Measurements from ENCODE around the gene SUMF1. TPM values are rescaled to one million over a fixed set of nuclear protein-coding genes. Genes with fewer than 3 reads are reported as not detected.
"Not testable (repeated sequence)": the region's sequence is repeated elsewhere in the genome, so short reads cannot be mapped to it uniquely, and the experiment has no call there.

SUMF1 gene
- total RNA-seq, 2 experiments from 2014 or later: 5.1 to 5.6 TPM

GRCh38 chr3:4341336-4341675, 125.8 kb downstream of the SUMF1 start:
- H3K4me3 Mint-ChIP-seq: no peak overlapping the region
- intact Hi-C loops (cut with micrococcal nuclease): no loop called here
- no peaks in the 10 kb centered on the region for H3K36me3 Mint-ChIP-seq
- CTCF ChIA-PET: interaction anchor here (1.9 to 3.9 kb wide), 3 partner anchors 10 to 292 kb away, joined by 4 to 14 read pairs (median 12); partner anchors contain the start of gene ITPR1
- H3K9me3 Mint-ChIP-seq: no peaks in the 10 kb centered on the region
- DNase-seq: no peak
- POLR2A ChIA-PET: no interaction called here
- H3K27ac Mint-ChIP-seq: no peak overlapping the region
- H3K27me3 Mint-ChIP-seq: no peaks in the 10 kb centered on the region
- H3K4me1 Mint-ChIP-seq (ENCODE audit: low read depth): no peaks in the 10 kb centered on the region

GRCh38 chr3:4340411-4341335, 126.4 kb downstream of the SUMF1 start:
- H3K27me3 Mint-ChIP-seq: no peaks in the 10 kb centered on the region
- CTCF ChIA-PET: interaction anchor here (1.9 to 3.9 kb wide), 3 partner anchors 10 to 293 kb away, joined by 4 to 14 read pairs (median 12); partner anchors contain the start of gene ITPR1
- POLR2A ChIA-PET: no interaction called here
- no peak for DNase-seq
- H3K36me3 Mint-ChIP-seq: no peaks in the 10 kb centered on the region
- intact Hi-C loops (cut with micrococcal nuclease): no loop called here
- H3K4me3 Mint-ChIP-seq: no peak overlapping the region
- H3K9me3 Mint-ChIP-seq: no peaks in the 10 kb centered on the region
- no peaks in the 10 kb centered on the region for H3K4me1 Mint-ChIP-seq (ENCODE audit: low read depth)
- H3K27ac Mint-ChIP-seq: no peak overlapping the region

DNA sequence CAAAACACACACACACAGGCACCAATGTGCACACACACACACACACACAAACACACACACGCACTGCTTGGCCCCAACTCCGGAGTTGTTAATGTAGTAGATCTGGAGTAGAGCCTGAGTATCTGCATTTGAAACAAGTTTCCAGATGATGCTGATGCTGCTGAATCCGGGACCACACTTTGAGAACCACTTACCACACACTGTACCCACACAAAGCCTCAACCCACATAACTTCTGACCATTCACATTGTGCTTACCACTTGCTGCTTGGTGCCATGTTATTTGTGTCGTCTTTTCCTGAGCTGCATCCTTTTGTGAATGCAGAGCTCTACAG, 127.0 kb downstream of the SUMF1 start:
- Mint-ChIP-seq H3K36me3 (no peaks in the 10 kb centered on the region), H3K27me3 (no peaks in the 10 kb centered on the region), H3K4me3 (no peak overlapping the region), H3K9me3 (no peaks in the 10 kb centered on the region), H3K4me1 (ENCODE audit: low read depth) (no peaks in the 10 kb centered on the region), H3K27ac (no peak overlapping the region)
- CTCF ChIA-PET: interaction anchor here (2.1 to 3.9 kb wide), 2 partner anchors 11 to 293 kb away, joined by 12 to 14 read pairs; no protein-coding TSS in a partner anchor
- DNase-seq: no peak
- POLR2A ChIA-PET: no interaction called here
- intact Hi-C loops (cut with micrococcal nuclease): no loop called here

GRCh38 chr3:4338751-4339150, 128.3 kb downstream of the SUMF1 start:
- H3K9me3 Mint-ChIP-seq: no peaks in the 10 kb centered on the region
- no peaks in the 10 kb centered on the region for H3K27me3 Mint-ChIP-seq
- CTCF ChIA-PET: no interaction called here
- intact Hi-C loops (cut with micrococcal nuclease): no loop called here
- H3K27ac Mint-ChIP-seq: no peak overlapping the region
- no peak for DNase-seq
- H3K4me3 Mint-ChIP-seq: no peak overlapping the region
- no peaks in the 10 kb centered on the region for H3K4me1 Mint-ChIP-seq (ENCODE audit: low read depth)
- POLR2A ChIA-PET: no interaction called here
- no peaks in the 10 kb centered on the region for H3K36me3 Mint-ChIP-seq

GRCh38 chr3:4336850-4337546, 130.1 kb downstream of the SUMF1 start:
- no peaks in the 10 kb centered on the region for H3K36me3 Mint-ChIP-seq
- H3K4me3 Mint-ChIP-seq: no peak overlapping the region
- H3K4me1 Mint-ChIP-seq (ENCODE audit: low read depth): no peaks in the 10 kb centered on the region
- H3K27me3 Mint-ChIP-seq: no peaks in the 10 kb centered on the region
- DNase-seq: no peak
- intact Hi-C loops (cut with micrococcal nuclease): no loop called here
- ChIA-PET CTCF (no interaction called here), POLR2A (no interaction called here)
- H3K27ac Mint-ChIP-seq: no peak overlapping the region
- no peaks in the 10 kb centered on the region for H3K9me3 Mint-ChIP-seq

DNA sequence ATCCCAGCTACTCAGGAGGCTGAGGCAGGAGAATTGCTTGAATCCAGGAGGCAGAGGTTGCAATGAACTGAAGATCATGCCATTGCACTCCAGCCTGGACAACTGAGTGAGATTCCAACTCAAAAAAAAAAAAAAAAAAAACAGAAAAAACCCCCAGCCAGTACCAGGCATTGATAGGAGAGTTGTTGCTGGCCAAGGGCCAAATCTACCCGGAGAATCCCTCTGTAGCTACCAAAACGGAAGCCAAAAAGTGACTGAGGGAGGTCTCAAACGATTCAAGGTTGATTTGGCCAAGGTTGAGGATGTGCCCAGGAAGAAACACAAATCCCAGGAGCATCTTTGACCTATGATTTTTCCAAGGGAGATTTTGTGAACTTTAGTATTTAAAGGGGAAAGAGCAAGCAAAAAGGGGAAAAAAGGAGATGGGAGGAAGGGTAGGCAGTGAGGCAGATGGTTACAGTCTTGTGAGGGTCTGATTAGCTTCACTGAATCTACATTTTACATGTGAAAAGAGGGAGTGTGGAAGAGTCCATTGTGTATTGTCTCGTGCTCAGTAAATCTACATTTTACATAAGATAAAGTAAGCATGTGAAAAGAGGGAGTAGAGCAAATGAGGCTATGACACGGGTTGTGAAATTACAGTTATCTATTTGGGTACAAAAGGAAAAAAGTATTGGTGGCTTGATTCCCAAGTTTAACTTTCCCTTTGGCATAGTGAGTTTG, 131.1 kb downstream of the SUMF1 start:
- Mint-ChIP-seq H3K4me1 (ENCODE audit: low read depth) (no peaks in the 10 kb centered on the region), H3K4me3 (no peak overlapping the region), H3K27me3 (no peaks in the 10 kb centered on the region), H3K9me3 (no peaks in the 10 kb centered on the region), H3K27ac (no peak overlapping the region), H3K36me3 (no peaks in the 10 kb centered on the region)
- DNase-seq: no peak
- ChIA-PET POLR2A (no interaction called here), CTCF (interaction anchor here (1.2 kb wide), 1 partner anchor 14 kb away, joined by 3 read pairs; no protein-coding TSS in a partner anchor)
- intact Hi-C loops (cut with micrococcal nuclease): no loop called here

GRCh38 chr3:4334548-4334947, 132.5 kb downstream of the SUMF1 start:
- H3K36me3 Mint-ChIP-seq: peaks cover 8% of the 10 kb centered on the region
- no peaks in the 10 kb centered on the region for H3K27me3 Mint-ChIP-seq
- no peaks in the 10 kb centered on the region for H3K4me1 Mint-ChIP-seq (ENCODE audit: low read depth)
- H3K27ac Mint-ChIP-seq: no peak overlapping the region
- ChIA-PET CTCF (interaction anchor here (0.7 to 2.7 kb wide), 5 partner anchors 16 to 340 kb away, joined by 3 to 9 read pairs (median 3); no protein-coding TSS in a partner anchor), POLR2A (no interaction called here)
- peaks cover 9% of the 10 kb centered on the region for H3K9me3 Mint-ChIP-seq
- H3K4me3 Mint-ChIP-seq: no peak overlapping the region
- intact Hi-C loops (cut with micrococcal nuclease): no loop called here
- no peak for DNase-seq

GRCh38 chr3:4332991-4333390, 134.1 kb downstream of the SUMF1 start:
- CTCF ChIA-PET: interaction anchor here (1.5 to 2.7 kb wide), 2 partner anchors 18 to 301 kb away, joined by 9 read pairs; no protein-coding TSS in a partner anchor
- no peaks in the 10 kb centered on the region for H3K4me1 Mint-ChIP-seq (ENCODE audit: low read depth)
- H3K9me3 Mint-ChIP-seq: peaks cover 22% of the 10 kb centered on the region
- no peak for DNase-seq
- H3K4me3 Mint-ChIP-seq: no peak overlapping the region
- POLR2A ChIA-PET: no interaction called here
- no peak overlapping the region for H3K27ac Mint-ChIP-seq
- intact Hi-C loops (cut with micrococcal nuclease): no loop called here
- H3K27me3 Mint-ChIP-seq: no peaks in the 10 kb centered on the region
- H3K36me3 Mint-ChIP-seq: peaks cover 15% of the 10 kb centered on the region

DNA sequence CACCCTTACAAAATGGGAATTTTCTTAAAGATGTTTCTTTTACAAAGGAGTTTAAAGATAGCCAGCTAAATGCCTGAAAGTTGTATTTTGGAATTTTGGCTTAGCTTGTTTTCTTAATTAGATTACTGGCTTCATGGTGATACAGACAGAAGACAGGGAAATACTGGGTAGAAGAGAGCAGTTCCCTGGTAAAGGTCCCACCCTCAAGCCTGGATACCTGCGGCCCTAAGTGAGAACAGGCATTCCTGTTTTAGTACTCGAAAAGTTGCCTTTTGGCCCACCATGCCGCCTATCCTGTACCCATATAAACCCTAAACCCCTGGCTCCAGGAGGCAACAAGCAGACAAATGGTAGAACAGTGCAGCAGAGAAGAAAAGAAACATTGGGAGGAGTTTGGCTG, 134.5 kb downstream of the SUMF1 start:
- H3K4me3 Mint-ChIP-seq: no peak overlapping the region
- CTCF ChIA-PET: interaction anchor here (2.7 kb wide), 1 partner anchor 301 kb away, joined by 9 read pairs; no protein-coding TSS in a partner anchor
- H3K36me3 Mint-ChIP-seq: peaks cover 15% of the 10 kb centered on the region
- no peak overlapping the region for H3K27ac Mint-ChIP-seq
- DNase-seq: no peak
- peaks cover 22% of the 10 kb centered on the region for H3K9me3 Mint-ChIP-seq
- H3K4me1 Mint-ChIP-seq (ENCODE audit: low read depth): no peaks in the 10 kb centered on the region
- intact Hi-C loops (cut with micrococcal nuclease): no loop called here
- no peaks in the 10 kb centered on the region for H3K27me3 Mint-ChIP-seq
- POLR2A ChIA-PET: no interaction called here

DNA sequence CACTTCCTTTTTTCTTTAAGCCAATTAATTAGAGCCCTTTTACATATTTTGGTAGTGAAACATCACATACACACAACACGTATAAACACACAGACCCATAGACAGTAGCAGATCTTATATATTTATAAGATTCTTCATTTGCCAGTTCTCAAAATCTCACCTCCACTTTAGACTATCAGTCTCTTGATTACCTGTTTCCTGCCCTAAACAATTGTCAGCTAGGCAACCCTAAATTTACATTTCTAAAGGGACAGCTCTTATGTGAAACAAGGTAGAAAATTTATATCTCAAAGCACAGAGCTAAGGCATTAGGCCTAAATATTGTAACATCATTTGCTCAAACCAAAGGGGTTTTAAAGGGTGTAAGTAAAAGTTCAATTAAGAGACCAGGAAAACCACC, 135.0 kb downstream of the SUMF1 start:
- Mint-ChIP-seq H3K4me3 (no peak overlapping the region), H3K27me3 (no peaks in the 10 kb centered on the region), H3K36me3 (peaks cover 15% of the 10 kb centered on the region), H3K4me1 (ENCODE audit: low read depth) (no peaks in the 10 kb centered on the region), H3K9me3 (peaks cover 25% of the 10 kb centered on the region), H3K27ac (no peak overlapping the region)
- intact Hi-C loops (cut with micrococcal nuclease): no loop called here
- no peak for DNase-seq
- CTCF ChIA-PET: no interaction called here
- POLR2A ChIA-PET: no interaction called here

DNA sequence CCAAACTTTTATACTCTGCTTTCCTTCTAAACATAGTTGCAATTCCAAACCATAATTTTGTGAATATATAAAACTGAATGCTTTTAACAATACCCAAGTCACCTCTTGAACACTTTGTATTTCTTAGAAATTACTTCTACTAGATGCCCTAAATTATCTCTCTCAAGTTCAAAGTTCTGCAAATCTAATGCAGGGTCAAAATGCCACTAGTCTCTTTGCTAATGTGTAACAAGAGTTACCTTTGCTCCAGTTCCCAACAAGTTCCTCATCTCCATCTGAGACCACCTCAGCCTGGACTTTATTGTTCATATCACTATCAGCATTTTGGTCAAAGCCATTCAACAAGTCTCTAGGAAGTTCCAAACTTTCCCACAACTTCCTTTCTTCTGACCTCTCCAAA, 137.3 kb downstream of the SUMF1 start:
- peaks cover 18% of the 10 kb centered on the region for H3K36me3 Mint-ChIP-seq
- H3K27me3 Mint-ChIP-seq; POLR2A ChIA-PET; CTCF ChIA-PET; H3K4me1 Mint-ChIP-seq (ENCODE audit: low read depth); DNase-seq; H3K4me3 Mint-ChIP-seq; H3K27ac Mint-ChIP-seq; intact Hi-C loops (cut with micrococcal nuclease): not testable (repeated sequence)
- H3K9me3 Mint-ChIP-seq: peaks cover 26% of the 10 kb centered on the region

- intact Hi-C loops (cut with micrococcal nuclease): no loop called here
- Mint-ChIP-seq H3K36me3 (peaks cover 18% of the 10 kb centered on the region), H3K4me1 (ENCODE audit: low read depth) (no peaks in the 10 kb centered on the region), H3K27me3 (no peaks in the 10 kb centered on the region), H3K27ac (no peak overlapping the region), H3K4me3 (no peak overlapping the region), H3K9me3 (peaks cover 26% of the 10 kb centered on the region)
- CTCF ChIA-PET: interaction anchor here (1.4 kb wide), 1 partner anchor 12 kb away, joined by 3 read pairs; no protein-coding TSS in a partner anchor
- DNase-seq: no peak
- POLR2A ChIA-PET: no interaction called here
Measured at GRCh38 chr3:4326868-4327267, 140.2 kb downstream of the SUMF1 start.

All from activated CD4-positive, alpha-beta memory T cell treated with anti-CD3 and anti-CD28 coated beads for 36 hours (primary cell).